Measurements from ENCODE around the gene HOXD13.

Gene HOXD13

DNA sequence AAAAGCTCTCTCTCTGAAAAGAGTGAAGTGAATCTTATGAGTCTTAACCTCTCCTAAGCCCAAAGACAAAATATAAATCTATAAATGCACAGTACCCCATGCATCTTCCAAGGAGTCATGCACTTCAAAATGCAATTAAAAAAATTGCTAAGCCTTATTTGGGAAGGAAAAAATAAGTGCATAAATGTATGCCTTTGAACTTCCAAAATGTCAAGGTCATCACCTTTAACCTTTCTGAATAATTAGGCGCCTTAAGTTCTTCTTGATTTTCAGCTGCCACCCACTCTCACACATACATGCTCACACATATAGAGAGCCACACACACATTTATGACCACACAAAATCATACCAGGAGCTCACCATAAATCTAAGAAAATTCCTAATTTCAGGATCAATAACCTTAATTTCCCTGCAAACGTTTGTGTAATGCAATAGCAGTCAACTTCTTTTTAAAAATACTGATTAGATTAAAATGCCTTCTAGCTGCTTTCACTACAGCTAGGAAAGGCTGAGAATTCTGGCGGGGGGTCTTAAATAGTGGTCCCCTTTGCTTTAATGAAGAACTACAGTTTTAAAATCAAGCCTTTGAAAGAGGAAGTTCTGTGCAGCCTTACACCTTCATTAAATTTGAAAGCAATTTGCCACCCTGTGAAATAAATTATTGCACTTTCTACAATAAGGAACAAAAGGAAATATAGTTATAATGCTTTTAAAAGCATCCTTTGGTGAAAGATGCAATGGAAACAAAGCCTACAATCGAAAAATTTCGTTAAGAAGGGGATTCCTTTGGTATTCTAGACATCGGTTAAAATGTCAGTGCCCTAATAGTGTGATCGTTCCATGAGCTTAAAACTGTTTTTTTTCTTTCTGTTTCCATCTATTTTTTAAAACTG, 18.1 kb downstream of the HOXD13 start:
- H3K4me3 ChIP-seq (ENCODE audit: low read length), result no peak overlapping the region
- no peak for DNase-seq (ENCODE audit: low read depth)
- TF ChIP-seq, protein P1, sequence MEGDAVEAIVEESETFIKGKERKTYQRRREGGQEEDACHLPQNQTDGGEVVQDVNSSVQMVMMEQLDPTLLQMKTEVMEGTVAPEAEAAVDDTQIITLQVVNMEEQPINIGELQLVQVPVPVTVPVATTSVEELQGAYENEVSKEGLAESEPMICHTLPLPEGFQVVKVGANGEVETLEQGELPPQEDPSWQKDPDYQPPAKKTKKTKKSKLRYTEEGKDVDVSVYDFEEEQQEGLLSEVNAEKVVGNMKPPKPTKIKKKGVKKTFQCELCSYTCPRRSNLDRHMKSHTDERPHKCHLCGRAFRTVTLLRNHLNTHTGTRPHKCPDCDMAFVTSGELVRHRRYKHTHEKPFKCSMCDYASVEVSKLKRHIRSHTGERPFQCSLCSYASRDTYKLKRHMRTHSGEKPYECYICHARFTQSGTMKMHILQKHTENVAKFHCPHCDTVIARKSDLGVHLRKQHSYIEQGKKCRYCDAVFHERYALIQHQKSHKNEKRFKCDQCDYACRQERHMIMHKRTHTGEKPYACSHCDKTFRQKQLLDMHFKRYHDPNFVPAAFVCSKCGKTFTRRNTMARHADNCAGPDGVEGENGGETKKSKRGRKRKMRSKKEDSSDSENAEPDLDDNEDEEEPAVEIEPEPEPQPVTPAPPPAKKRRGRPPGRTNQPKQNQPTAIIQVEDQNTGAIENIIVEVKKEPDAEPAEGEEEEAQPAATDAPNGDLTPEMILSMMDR (conservative IDR thresholded peaks at IDR 0.05; ENCODE audit: low read length), result no peak

DNA sequence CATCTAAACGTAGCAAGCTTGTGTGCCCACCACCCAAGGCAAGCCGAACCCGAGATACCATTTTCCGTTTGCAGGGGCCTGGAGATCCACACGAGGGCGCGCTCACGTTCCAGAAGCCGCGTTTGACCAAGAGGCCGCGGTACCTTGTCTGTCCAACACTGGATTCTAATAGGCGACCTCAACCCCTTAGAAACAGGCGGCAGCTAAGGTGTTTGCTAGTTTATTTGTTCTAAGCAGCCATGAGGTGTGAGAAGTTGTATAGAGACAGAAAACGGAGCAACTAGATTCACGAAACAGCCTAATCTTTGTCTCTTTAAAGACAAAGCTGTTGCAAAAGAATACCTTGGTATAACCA, 18.8 kb downstream of the HOXD13 start:
- H3K4me3 ChIP-seq (ENCODE audit: low read length), result no peak overlapping the region
- DNase-seq (ENCODE audit: low read depth), result peak; percentile 52
- TF ChIP-seq, protein P1 (conservative IDR thresholded peaks at IDR 0.05; ENCODE audit: low read length), result peak; percentile 83

DNA sequence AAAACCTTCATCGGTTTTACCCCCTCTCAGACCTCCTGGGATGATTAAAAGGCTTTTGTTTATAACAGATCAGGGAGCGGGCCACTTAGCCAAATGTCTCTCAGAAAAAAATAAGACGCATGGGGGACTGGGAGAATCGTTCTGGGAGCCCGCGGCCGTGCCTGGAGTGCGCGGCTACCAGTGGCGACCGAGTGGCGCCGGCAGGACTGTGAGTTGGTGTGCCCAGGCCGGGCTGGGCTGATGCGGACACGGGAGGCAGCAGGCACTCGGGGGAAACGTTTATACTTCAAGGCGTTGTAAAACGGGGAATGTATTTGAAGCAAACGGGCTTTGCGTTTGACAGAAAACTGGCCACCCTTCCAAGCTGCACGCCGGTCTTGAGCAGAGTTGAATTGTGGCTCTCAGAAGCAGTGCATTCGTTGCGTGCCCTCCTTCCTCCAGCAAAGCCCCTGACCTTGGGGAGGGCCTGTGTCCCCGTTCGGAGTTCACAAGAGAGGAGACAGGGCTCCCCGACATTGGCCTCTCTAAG, 19.4 kb downstream of the HOXD13 start:
- no peak for DNase-seq (ENCODE audit: low read depth)
- no peak overlapping the region for H3K4me3 ChIP-seq (ENCODE audit: low read length)
- TF ChIP-seq, protein P1 (conservative IDR thresholded peaks at IDR 0.05; ENCODE audit: low read length), result no peak

DNA sequence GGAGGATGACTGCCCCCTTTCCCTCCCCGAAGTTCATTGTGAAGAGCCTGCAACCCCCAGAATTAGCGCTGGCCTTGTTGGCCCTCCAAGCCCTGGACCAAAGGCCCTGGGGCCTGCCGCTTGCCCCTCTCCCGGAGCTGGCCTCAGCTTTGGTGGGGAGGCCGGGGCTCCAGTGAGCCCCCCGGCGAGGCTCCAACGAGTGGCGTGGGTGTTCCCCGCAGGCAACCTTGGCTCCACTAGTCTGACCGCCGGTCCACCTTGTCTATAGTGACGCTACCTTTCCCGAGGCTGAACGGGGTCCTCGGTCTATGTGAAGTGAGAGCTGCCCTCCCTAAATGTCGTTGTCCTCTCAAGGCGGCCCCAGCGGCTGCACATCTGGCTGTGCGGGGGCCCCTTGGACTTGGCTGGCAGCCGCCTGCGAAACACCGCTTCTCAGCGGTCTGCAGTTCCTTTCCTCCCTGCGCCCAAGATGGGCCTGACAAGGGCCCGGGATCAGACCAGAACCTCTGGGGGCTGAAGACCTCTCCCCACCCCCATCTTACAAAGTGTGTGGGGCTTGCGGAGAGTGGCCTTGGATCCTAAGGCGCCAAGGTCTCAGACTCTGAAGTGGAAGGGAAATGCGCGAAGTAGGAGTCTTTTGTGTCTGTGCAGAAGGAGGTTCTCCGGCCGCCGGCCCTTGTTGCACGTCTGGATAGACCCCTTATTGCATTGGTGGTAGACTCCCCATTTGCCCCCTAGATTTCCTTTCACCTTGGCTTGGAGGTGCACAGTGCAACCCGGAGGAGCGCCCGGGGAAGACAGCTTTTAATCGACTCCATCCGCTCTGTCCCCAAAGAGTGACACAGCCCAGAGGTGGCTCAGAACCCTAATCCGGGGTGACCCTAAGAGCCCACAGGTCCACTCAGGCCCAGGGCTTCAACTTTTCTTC, 20.1 kb downstream of the HOXD13 start:
- TF ChIP-seq, protein P1 (conservative IDR thresholded peaks at IDR 0.05; ENCODE audit: low read length), result no peak
- H3K4me3 ChIP-seq (ENCODE audit: low read length), result no peak overlapping the region
- no peak for DNase-seq (ENCODE audit: low read depth)

DNA sequence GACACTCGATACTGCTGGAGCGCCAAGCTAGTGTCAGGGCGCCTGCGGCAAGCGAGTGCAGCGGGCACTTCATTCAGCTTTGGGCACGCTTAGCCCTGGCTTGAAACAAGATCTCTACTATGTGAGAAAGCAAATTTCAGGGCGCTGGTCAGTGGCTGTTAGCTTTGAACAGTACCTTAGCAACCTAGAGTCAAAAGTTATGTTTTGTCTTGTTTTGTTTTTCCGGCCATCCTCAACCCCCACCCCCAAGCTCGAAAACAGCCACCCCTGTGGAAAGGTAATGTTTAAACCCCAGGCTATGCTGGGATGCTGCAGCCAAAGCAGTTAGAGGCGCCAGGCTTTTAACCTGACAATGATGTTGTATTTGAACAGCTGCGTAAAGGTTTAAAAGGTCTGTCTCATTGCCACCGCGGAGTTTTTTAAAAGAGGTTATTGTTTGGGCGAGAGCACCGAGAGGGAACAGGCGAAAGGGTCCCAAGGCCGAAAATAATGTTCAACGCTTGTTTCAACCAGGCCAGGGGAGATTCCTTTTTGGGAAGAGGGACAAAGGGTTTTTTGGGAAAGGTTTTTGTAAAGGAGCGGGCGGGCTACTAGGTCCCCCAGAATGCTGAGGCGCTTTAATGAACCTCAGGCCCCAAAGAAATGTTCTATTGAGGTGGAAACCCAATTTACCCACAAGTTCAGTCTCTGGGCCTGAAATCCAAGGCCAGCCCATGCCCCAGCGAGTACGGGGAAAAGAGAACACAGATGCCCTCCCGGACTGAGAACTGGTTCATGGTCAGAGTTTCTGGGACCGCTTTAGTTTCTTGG, 21.8 kb downstream of the HOXD13 start:
- H3K4me3 ChIP-seq (ENCODE audit: low read length), result no peak overlapping the region
- DNase-seq (ENCODE audit: low read depth), result no peak
- TF ChIP-seq, protein P1 (conservative IDR thresholded peaks at IDR 0.05; ENCODE audit: low read length), result no peak

DNA sequence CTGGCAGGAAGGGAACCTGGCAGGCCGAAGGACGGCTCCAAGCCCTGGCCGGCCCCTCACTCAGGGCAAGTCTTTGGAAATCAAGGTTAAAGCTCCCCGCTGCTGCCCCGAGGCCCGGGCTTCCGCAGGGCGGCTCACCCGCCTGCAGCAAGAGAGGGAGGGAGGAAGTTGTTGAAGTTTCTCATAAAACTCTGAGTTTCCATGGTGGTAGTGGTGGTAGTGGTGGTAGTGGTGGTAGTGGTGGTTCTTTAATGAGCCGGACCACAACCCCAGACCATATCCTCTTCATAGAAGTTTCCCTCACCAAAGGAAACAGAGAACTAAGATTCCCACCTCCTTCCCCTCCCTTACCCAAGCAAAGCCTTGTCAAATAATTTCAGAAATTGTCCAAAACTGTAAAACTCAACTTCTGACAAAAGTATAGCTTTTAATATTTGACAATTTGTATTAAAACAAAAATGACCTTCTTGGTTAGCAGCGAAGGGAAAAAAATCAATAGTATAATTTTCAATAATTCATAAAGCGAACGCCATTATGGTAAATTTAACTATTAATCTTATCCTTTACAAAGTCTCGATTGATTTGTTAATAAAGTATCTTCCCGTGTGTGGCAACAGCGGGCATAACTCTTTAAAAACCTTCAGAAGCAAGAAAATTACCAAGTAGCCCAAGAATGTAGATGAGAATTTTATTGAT, 22.6 kb downstream of the HOXD13 start:
- no peak for DNase-seq (ENCODE audit: low read depth)
- H3K4me3 ChIP-seq (ENCODE audit: low read length), result no peak overlapping the region
- TF ChIP-seq, protein P1 (conservative IDR thresholded peaks at IDR 0.05; ENCODE audit: low read length), result no peak
